Hepatocyte (in vitro differentiated cells): ENCODE measurements around the gene ZHX3.

Experiments
- CTCF ChIP-seq: fragments of 200-600 bp; sonication (generic); IDR thresholded peaks from 2 replicates; pipeline ENCODE4 v1.5.1; 2016; ENCODE audit warnings: antibody characterized with exemption, mild to moderate bottlenecking; ENCODE audit not compliant: poor library complexity
- EZH2 ChIP-seq: fragments of 200-600 bp; sonication (generic); IDR thresholded peaks from 2 replicates; pipeline ENCODE4 v1.6.1; 2016; ENCODE audit warnings: antibody characterized with exemption, mild to moderate bottlenecking, borderline replicate concordance
- EZH2phosphoT487 ChIP-seq: fragments of 200-600 bp; sonication (generic); IDR thresholded peaks from one replicate; pipeline ENCODE4 v1.6.1; 2018; ENCODE audit warnings: antibody characterized with exemption, mild to moderate bottlenecking, low read depth, moderate library complexity; ENCODE audit not compliant: unreplicated experiment, severe bottlenecking

GRCh38 chr20:41366546-41367392 lies 49.2 kb upstream of the ZHX3 start, which contains the start of gene EMILIN3:
- no peak for TF ChIP-seq CTCF
- TF ChIP-seq EZH2phosphoT487, result no peak
- TF ChIP-seq EZH2, result no peak
